ENCODE data around the gene SLC17A4. TPM values are rescaled to one million over a fixed set of nuclear protein-coding genes. Genes with fewer than 3 reads are reported as not detected.

Gene SLC17A4
- total RNA-seq, 2 experiments from 2014 or later = not detected

DNA sequence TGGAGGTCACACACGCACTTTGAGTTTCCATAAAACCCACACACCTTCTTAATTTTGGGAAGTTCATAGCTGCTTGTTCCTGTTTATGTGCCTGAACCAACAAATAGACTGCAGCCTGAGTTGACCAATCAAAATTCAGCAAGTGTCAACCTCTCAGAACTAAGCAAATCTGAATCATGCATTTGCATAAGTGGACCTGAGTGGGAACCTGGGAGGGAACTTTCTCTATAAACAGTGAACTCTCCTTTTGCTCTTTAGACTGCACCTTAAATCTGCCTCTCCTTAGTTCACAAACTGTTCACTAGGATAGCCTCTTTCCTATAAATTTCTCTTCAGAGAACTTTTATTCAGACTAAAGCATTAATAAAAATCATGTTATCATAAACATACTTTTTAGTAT is 39.4 kb downstream of the SLC17A4 start:
- ChIA-PET CTCF (no interaction called here), POLR2A (no interaction called here)

DNA sequence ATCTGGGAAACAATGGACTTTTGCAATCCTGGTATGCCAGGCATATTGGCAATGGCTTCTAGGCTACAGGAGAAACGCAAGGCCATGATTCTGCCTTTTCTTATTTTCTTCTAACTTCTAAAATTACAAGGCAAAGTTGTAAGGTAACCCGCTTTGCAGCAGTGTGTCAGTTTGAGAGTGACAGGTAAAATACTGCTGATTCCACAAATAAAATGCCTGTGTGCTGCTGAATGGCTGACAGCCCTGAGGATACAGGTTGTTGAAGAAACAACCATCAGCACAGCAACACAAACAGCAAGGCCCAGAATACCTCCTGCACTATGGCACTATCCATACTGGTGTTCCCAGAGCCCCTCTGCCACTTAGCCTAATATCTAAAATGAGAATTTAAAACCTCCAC is 40.2 kb downstream of the SLC17A4 start:
- ChIA-PET POLR2A (no interaction called here), CTCF (no interaction called here)

DNA sequence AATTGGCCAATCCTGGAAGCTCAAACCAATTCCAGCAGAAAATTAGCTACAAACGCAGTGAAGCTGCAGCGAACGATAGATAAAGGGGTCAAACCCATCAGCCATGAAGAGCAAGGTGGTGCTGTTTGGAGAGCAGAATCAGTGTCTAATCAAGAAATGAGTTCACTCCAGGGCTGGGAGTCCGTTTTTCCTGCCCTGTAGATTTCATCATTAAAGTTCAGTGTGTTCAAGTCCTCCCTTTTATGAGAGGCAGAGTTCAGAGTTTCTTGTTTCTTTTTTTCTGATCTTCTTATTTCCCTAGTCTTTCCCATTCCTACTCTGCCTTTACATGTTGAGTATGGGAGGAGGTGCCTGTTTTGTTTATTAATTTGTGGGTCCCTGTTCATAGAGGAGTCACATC is 46.9 kb downstream of the SLC17A4 start:
- ChIA-PET CTCF (no interaction called here), POLR2A (no interaction called here)

DNA sequence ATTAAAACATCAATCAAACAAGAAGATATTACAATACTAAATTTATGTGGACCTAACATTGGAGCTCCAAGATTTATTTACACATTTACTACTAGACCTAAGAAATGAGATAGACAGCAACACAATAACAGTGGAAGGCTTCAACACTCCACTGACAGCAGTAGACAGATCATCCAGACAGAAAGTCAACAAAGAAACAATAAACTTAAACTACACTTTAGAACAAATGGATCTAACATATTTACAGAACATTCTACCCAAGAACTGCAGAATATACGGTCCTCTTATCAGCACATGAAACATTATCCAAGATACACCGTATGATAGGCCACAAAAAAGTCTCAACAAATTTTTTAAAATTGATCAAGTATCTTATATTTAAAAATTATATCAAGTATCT is 50.3 kb downstream of the SLC17A4 start:
- POLR2A ChIA-PET = no interaction called here
- CTCF ChIA-PET = no interaction called here

DNA sequence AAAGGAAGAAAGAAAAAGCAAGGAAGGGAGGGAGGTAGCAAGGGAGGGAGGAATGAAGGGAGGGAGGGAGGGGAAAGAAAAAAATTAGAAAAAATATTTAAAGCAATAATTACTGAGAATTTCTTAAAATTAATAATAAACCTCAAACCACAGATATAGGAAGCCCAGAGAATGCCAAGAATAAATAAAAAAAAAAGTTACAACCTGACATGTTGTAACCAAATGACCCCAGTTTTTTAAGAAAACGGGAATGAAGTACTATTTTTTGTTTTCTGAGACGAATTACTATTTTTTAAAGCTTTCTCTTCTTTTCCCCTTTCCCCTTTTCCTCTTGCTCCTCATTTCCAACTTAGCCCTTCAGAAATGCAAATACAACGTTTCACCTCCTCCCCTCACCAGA is 60.7 kb downstream of the SLC17A4 start:
- ChIA-PET CTCF (no interaction called here), POLR2A (no interaction called here)

DNA sequence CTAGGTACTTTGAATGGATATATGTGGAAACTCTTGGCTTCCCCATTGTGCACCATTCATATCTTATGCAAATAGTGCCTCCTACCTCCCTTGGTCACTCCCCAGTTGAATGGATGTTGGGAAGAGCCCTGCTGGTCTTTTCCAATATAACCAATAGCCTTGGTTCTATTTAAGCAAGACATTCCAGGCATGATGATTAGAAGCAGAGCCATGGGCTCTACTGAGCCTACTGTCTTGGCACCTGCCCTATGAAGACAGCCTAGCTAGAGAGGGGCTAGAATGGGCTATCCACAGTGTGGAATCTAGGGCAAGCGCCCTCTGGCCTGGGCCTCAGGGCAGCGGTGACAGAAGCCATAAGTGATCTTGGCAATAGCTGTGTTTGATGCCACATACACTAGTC is 61.7 kb downstream of the SLC17A4 start:
- POLR2A ChIA-PET = no interaction called here
- CTCF ChIA-PET = interaction anchor here (0.6 kb wide), 1 partner anchor 213 kb away, joined by 3 read pairs; no protein-coding TSS in a partner anchor

DNA sequence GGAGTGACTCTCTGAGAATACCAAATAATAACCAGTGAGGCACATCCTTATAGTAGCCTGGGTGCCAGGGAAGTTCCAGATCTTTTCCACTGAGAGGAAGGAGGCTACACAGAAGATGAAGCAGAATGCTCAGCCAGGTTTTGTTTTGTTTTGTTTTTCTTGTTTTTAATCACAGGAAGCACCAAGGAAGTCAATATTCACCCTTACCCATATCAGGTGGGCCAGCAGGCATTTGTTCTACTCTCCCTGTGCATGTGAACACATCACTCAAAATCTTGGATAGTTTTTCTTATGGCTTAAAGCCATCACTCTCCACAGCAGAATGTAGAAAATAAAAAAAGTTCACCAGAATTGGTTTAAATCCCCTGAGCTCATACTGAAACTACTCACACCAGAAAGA is 66.8 kb downstream of the SLC17A4 start:
- POLR2A ChIA-PET = no interaction called here
- CTCF ChIA-PET = no interaction called here

DNA sequence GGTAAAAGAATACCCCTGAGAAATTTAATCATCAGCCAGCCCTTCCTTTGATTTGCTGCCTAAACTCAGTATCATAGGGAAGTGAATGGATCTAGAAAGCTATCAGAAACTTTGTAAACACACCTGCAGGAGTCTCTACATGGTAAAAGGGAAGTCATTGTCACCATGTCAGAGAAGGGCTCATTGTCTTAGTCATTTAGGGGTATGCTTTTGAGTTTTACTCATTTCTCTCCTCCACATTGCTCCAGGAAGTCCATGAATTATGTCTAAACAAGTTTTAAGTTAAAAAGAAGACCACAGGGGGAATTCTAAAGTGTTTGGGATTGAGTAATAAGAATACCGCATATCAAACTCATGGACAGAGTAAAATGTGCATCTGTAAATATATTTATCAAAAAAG is 74.8 kb downstream of the SLC17A4 start:
- ChIA-PET POLR2A (no interaction called here), CTCF (no interaction called here)

DNA sequence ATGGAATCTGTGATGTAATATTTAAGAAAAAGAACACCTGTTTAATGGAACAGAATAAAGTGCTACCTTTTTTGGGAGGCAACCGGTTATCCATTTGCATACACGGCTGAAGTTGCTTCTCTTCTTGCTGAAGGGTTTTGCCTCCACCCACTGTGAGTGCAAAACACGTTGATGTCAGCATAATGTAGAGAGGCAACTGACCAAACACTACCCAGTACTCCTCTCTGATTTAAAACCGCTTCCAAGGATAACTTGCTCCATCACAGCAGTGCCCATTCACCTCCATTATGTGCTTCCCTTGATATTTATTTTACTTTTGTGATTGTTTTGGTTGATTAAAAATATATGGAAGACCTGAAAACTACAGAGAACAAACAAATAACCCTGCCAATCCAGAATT is 75.9 kb downstream of the SLC17A4 start:
- ChIA-PET POLR2A (no interaction called here), CTCF (no interaction called here)

Other genes with a start within 250 kb of the SLC17A4 start
- not detected for gene SCGN, start 102.5 kb upstream of the SLC17A4 start, total RNA-seq
- not detected for gene SLC17A1, start 77.3 kb downstream of the SLC17A4 start, total RNA-seq
- gene SLC17A3, start 119.5 kb downstream of the SLC17A4 start, total RNA-seq = not detected
- gene SLC17A2, start 175.9 kb downstream of the SLC17A4 start, total RNA-seq = not detected
- 1 to 10 TPM; 8.6 TPM for gene TRIM38, start 208.1 kb downstream of the SLC17A4 start, total RNA-seq

All from activated CD8-positive, alpha-beta memory T cell treated with anti-CD3 and anti-CD28 coated beads for 36 hours (primary cell).